K562 (cell line): ENCODE results near the gene POT1. TPM values are rescaled to one million over a fixed set of nuclear protein-coding genes. Genes with fewer than 3 reads are reported as not detected.

Experiments used
- ARID3B ChIP-seq: fragments of 250-450 bp; sonication (Bioruptor Pico); IDR thresholded peaks from 2 replicates; pipeline ENCODE4 v1.4.0; 2020; ENCODE audit warnings: borderline replicate concordance
- BACH1 ChIP-seq: fragments of 200-800 bp; sonication (Bioruptor generic); IDR thresholded peaks from 2 replicates; pipeline ENCODE4 v1.6.1; 2016; ENCODE audit warnings: missing genetic modification characterization, missing compliant biosample characterization
- CHD4 ChIP-seq: fragments of 200-600 bp; sonication (generic); IDR thresholded peaks from 3 replicates; pipeline ENCODE4 v1.6.1; 2012; ENCODE audit warnings: low read depth, mild to moderate bottlenecking, mixed read lengths, low read length, inconsistent platforms; ENCODE audit not compliant: insufficient read depth, insufficient replicate concordance, poor library complexity, severe bottlenecking
- CTBP1 ChIP-seq: fragments of 450-650 bp; IDR thresholded peaks from 2 replicates; pipeline ENCODE4 v1.6.1; 2016; ENCODE audit warnings: borderline replicate concordance
- FOXK1 ChIP-seq: sonication (generic); formaldehyde crosslinking; IDR thresholded peaks from 2 replicates; pipeline ENCODE4 v1.8.0; 2022; ENCODE audit warnings: missing genetic modification reagents, mild to moderate bottlenecking, borderline replicate concordance
- HLTF ChIP-seq: fragments of 450-650 bp; IDR thresholded peaks from 2 replicates; pipeline ENCODE4 v1.6.1; 2016
- HOXB6 ChIP-seq: fragments of 250-450 bp; sonication (Bioruptor Pico); IDR thresholded peaks from 2 replicates; pipeline ENCODE4 v1.5.1; 2022; ENCODE audit warnings: mild to moderate bottlenecking, borderline replicate concordance
- NR3C1 ChIP-seq: sonication (generic); formaldehyde crosslinking; IDR thresholded peaks from 2 replicates; pipeline ENCODE4 v1.8.1; 2022; ENCODE audit warnings: missing genetic modification reagents
- NUFIP1 ChIP-seq: fragments of 450-650 bp; IDR thresholded peaks from 2 replicates; pipeline ENCODE4 v1.6.1; 2018; ENCODE audit not compliant: partially characterized antibody
- PBX2 ChIP-seq, 2 experiments: IDR thresholded peaks in 1 of 2; conservative IDR thresholded peaks in 1 of 2; 2 replicates each; pipeline ENCODE4 v1.6.1; 2016; ENCODE audit warnings: low read depth in 2 of 2, mild to moderate bottlenecking in 1 of 2, missing compliant biosample characterization in 1 of 2, missing genetic modification characterization in 1 of 2, moderate library complexity in 1 of 2
- PTBP1 ChIP-seq: fragments of 200-400 bp; formaldehyde crosslinking; IDR thresholded peaks from 2 replicates; pipeline ENCODE4 v1.6.1; 2017; ENCODE audit warnings: low read depth, low read length
- RREB1 ChIP-seq: fragments of 250-450 bp; sonication (Bioruptor Pico); IDR thresholded peaks from 2 replicates; pipeline ENCODE4 v1.4.0; 2020
- SAFB ChIP-seq: fragments of 200-400 bp; formaldehyde crosslinking; IDR thresholded peaks from 2 replicates; pipeline ENCODE4 v1.6.1; 2017; ENCODE audit warnings: low read depth, low read length, borderline replicate concordance
- TCFL5 ChIP-seq: fragments of 250-450 bp; sonication (Bioruptor Pico); conservative IDR thresholded peaks from 2 replicates; pipeline ENCODE4 v1.6.1; 2021; ENCODE audit warnings: mild to moderate bottlenecking, moderate library complexity, matching md5 sums
- TGIF2 ChIP-seq: sonication (generic); formaldehyde crosslinking; IDR thresholded peaks from 2 replicates; pipeline ENCODE4 v1.8.1; 2022; ENCODE audit warnings: mild to moderate bottlenecking, missing genetic modification reagents, moderate library complexity
- ZBTB9 ChIP-seq: fragments of 450-650 bp; formaldehyde crosslinking; IDR thresholded peaks from 2 replicates; pipeline ENCODE4 v1.4.0; 2020; ENCODE audit warnings: mild to moderate bottlenecking, moderate library complexity
- ZNF764 ChIP-seq: fragments of 250-450 bp; sonication (Bioruptor Pico); IDR thresholded peaks from 2 replicates; pipeline ENCODE4 v1.4.0; 2020; ENCODE audit warnings: low read depth, mild to moderate bottlenecking, moderate library complexity
- ZNF77 ChIP-seq: fragments of 250-450 bp; sonication (Bioruptor Pico); IDR thresholded peaks from 2 replicates; pipeline ENCODE4 v1.5.0; 2020
- polyA plus RNA-seq, 8 experiments: library from polyadenylated mRNA; depleted of rRNA in 4 of 8; stranded (reverse) in 5 of 8; unstranded in 3 of 8; fragments of >200 nt; fragmentation: Nextera tagmentation in 2 of 8; fragmentation: Illumina TruSeq in 1 of 8; extraction: Ambion mirVana in 2 of 8; extraction: Trizol in 1 of 8; gene quantifications; 2 replicates each; pipeline versions ENCODE4 v1.2.1 to v1.2.3, GENCODE V29; 2011 to 2014; ENCODE audit warnings: inconsistent platforms in 1 of 8, missing spikeins in 1 of 8
- total RNA-seq, 7 experiments: library from RNA; depleted of rRNA in 6 of 7; stranded (reverse); fragments of >200 nt in 6 of 7; fragmentation: Illumina TruSeq in 2 of 7; extraction: Trizol in 2 of 7; gene quantifications; 2 replicates each; pipeline versions ENCODE4 v1.2.1 to v1.2.3, GENCODE V29; 2011 to 2021; ENCODE audit warnings: low replicate concordance in 1 of 7

Gene POT1
- total and polyA plus RNA-seq, 9 of the 15 experiments (the other 6 are each of a cell fraction or from before 2014, with no cell fraction given): 37.9 to 140 (median 63.6) TPM

- TF ChIP-seq TCFL5 (CRISPR knock-in tag) (no peak), ZBTB9 (no peak), BACH1 (tag) (no peak), HOXB6 (CRISPR knock-in tag) (no peak), PBX2 (CRISPR knock-in tag; IDR thresholded peaks at IDR 0.05; ENCODE audit: low read depth) (no peak), PBX2 (tag; conservative IDR thresholded peaks at IDR 0.05; ENCODE audit: low read depth) (no peak), ZNF77 (no peak), ARID3B (CRISPR knock-in tag) (no peak), NUFIP1 (no peak), ZNF764 (CRISPR knock-in tag) (no peak), SAFB (no peak), RREB1 (CRISPR knock-in tag) (no peak), HLTF (no peak), FOXK1 (CRISPR knock-in tag) (no peak), TGIF2 (no peak), NR3C1 (CRISPR knock-in tag) (no peak), CTBP1 (no peak), PTBP1 (no peak), CHD4 (no peak)
These were observed 35.9 kb upstream of the POT1 start (continued) for GRCh38 chr7:124965553-124965952.
